GM12891 (cell line): Measurements from ENCODE around the gene DDX39B.

ENCODE experiments used
- POLR2A ChIP-seq: IDR thresholded peaks from 2 replicates; pipeline ENCODE4 v1.6.1; 2011; ENCODE audit warnings: low read depth, low read length, control low read depth
- POLR2AphosphoS5 ChIP-seq: IDR thresholded peaks from 2 replicates; pipeline ENCODE4 v1.6.1; 2011; ENCODE audit warnings: low read depth, low read length, control low read depth
- TAF1 ChIP-seq: IDR thresholded peaks from 2 replicates; pipeline ENCODE4 v1.6.1; 2011; ENCODE audit warnings: low read depth, low read length, control low read depth

DNA sequence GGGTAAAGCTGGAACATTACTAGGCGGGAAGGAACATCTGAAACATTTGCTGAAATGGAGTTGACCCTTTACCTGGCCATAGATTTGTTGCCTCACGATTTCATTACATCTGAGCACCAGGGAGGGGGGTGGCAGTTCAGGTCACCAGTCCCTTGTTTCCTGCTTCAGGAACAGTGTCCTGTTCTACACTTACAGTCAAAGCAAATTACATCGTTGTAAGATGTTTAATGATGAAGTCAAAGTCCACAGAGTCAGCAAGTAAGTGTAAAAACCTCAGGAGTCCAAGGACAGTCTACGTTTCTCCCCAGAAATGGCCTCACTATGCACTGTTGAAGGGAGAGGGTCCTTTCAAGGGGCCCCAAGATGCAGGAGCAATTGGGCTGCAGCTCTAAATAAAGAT is 52.7 kb downstream of the DDX39B start:
- TF ChIP-seq POLR2A, result no peak
- no peak for TF ChIP-seq POLR2AphosphoS5
- TF ChIP-seq TAF1, result no peak
